CD4-positive, alpha-beta T cell treated with Interleukin-15 for 4 hours (primary cell): Measurements from ENCODE around the gene NUDT4B.
"Not testable (repeated sequence)": the region's sequence is repeated elsewhere in the genome, so short reads cannot be mapped to it uniquely, and the experiment has no call there.

Experiments
- DNase-seq: peaks from one replicate; pipeline ENCODE4 v3.0.0-alpha.2; 2020; ENCODE audit warnings: low spot score

Gene NUDT4B

GRCh38 chr1:148748563-148749334 lies at the start of gene NUDT4B:
Gene NUDT4B, plus strand, starts transcription at chr1:148748774. Its CDS starts 179 bp downstream, at chr1:148748953.
- not testable (repeated sequence) for DNase-seq

- DNase-seq: not testable (repeated sequence)
Observed at GRCh38 chr1:148699357-148699756, 49.2 kb upstream of the NUDT4B start.

- DNase-seq: not testable (repeated sequence)
Observed at GRCh38 chr1:148702242-148702641, 46.3 kb upstream of the NUDT4B start.

GRCh38 chr1:148703973-148704591 lies 44.5 kb upstream of the NUDT4B start:
- DNase-seq: not testable (repeated sequence)

- DNase-seq: not testable (repeated sequence)
Observed at GRCh38 chr1:148705316-148705948, 43.1 kb upstream of the NUDT4B start.

GRCh38 chr1:148708779-148709333 lies 39.7 kb upstream of the NUDT4B start:
- not testable (repeated sequence) for DNase-seq

GRCh38 chr1:148710772-148711523 lies 37.6 kb upstream of the NUDT4B start:
- DNase-seq: not testable (repeated sequence)

- not testable (repeated sequence) for DNase-seq
Observed at GRCh38 chr1:148712353-148712752, 36.2 kb upstream of the NUDT4B start.

- DNase-seq: not testable (repeated sequence)
Observed at GRCh38 chr1:148715518-148715917, 33.1 kb upstream of the NUDT4B start.

- not testable (repeated sequence) for DNase-seq
Observed at GRCh38 chr1:148716966-148717520, 31.5 kb upstream of the NUDT4B start.

- not testable (repeated sequence) for DNase-seq
Observed at GRCh38 chr1:148720918-148721317, 27.7 kb upstream of the NUDT4B start.

GRCh38 chr1:148722758-148723157 lies 25.8 kb upstream of the NUDT4B start:
- not testable (repeated sequence) for DNase-seq

GRCh38 chr1:148723515-148723914 lies 25.1 kb upstream of the NUDT4B start:
- not testable (repeated sequence) for DNase-seq

- DNase-seq: not testable (repeated sequence)
Observed at GRCh38 chr1:148724872-148725271, 23.7 kb upstream of the NUDT4B start.

GRCh38 chr1:148727862-148728261 lies 20.7 kb upstream of the NUDT4B start:
- DNase-seq: not testable (repeated sequence)

GRCh38 chr1:148729128-148729527 lies 19.4 kb upstream of the NUDT4B start:
- not testable (repeated sequence) for DNase-seq

GRCh38 chr1:148729541-148729940 lies 19.0 kb upstream of the NUDT4B start:
- not testable (repeated sequence) for DNase-seq

GRCh38 chr1:148732277-148732676 lies 16.3 kb upstream of the NUDT4B start:
- DNase-seq: not testable (repeated sequence)

- not testable (repeated sequence) for DNase-seq
Observed at GRCh38 chr1:148733585-148734310, 14.8 kb upstream of the NUDT4B start.

GRCh38 chr1:148734311-148734662 lies 14.3 kb upstream of the NUDT4B start:
- DNase-seq: not testable (repeated sequence)

- DNase-seq: not testable (repeated sequence)
Observed at GRCh38 chr1:148735538-148735937, 13.0 kb upstream of the NUDT4B start.
